Measurements from ENCODE around the gene BEGAIN. TPM values are rescaled to one million over a fixed set of nuclear protein-coding genes. Genes with fewer than 3 reads are reported as not detected.

BEGAIN gene
- polyA plus RNA-seq, 1 donor from 2014 or later = 10.9 TPM

DNA sequence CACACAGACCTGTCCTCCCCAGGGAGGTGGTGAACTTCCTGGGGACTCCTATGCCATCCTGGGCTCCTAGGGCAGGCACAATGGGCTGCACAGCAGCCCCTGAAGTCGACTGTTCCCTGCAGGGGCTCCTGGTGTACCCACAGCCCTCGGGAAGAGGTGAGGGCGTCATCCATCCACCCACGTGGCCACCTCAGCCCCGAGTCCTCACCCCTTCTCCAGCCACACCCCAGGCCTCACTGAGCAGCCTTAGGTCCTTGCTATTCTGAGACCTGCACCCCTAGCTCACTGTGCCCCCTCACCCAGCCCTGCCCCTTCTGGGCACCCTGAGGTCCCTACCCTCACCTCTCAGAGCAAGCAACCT is 38.9 kb downstream of the BEGAIN start:
- no peak overlapping the region for H3K4me3 ChIP-seq (ENCODE audit: low read length)
- no peak overlapping the region for H3K4me2 ChIP-seq (ENCODE audit: low read length)
- H3K27me3 ChIP-seq (ENCODE audit: insufficient read depth, low read depth, low read length) = no peaks in the 10 kb centered on the region
- H3K36me3 ChIP-seq (ENCODE audit: insufficient read depth, low read length) = no peaks in the 10 kb centered on the region
- TF ChIP-seq POLR2AphosphoS5 (IDR thresholded peaks at IDR 0.05) = no peak
- TF ChIP-seq, protein P1, sequence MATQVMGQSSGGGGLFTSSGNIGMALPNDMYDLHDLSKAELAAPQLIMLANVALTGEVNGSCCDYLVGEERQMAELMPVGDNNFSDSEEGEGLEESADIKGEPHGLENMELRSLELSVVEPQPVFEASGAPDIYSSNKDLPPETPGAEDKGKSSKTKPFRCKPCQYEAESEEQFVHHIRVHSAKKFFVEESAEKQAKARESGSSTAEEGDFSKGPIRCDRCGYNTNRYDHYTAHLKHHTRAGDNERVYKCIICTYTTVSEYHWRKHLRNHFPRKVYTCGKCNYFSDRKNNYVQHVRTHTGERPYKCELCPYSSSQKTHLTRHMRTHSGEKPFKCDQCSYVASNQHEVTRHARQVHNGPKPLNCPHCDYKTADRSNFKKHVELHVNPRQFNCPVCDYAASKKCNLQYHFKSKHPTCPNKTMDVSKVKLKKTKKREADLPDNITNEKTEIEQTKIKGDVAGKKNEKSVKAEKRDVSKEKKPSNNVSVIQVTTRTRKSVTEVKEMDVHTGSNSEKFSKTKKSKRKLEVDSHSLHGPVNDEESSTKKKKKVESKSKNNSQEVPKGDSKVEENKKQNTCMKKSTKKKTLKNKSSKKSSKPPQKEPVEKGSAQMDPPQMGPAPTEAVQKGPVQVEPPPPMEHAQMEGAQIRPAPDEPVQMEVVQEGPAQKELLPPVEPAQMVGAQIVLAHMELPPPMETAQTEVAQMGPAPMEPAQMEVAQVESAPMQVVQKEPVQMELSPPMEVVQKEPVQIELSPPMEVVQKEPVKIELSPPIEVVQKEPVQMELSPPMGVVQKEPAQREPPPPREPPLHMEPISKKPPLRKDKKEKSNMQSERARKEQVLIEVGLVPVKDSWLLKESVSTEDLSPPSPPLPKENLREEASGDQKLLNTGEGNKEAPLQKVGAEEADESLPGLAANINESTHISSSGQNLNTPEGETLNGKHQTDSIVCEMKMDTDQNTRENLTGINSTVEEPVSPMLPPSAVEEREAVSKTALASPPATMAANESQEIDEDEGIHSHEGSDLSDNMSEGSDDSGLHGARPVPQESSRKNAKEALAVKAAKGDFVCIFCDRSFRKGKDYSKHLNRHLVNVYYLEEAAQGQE (IDR thresholded peaks at IDR 0.05; ENCODE audit: borderline replicate concordance) = no peak
- no peak for TF ChIP-seq TAF1 (IDR thresholded peaks at IDR 0.05; ENCODE audit: low read depth)
- no peaks in the 10 kb centered on the region for H3K9me3 ChIP-seq (ENCODE audit: low read length)
- no peaks in the 10 kb centered on the region for H3F3A ChIP-seq (ENCODE audit: insufficient read depth, low read length, poor library complexity, severe bottlenecking)
- H3K27ac ChIP-seq (ENCODE audit: low read length) = no peak overlapping the region
- no peaks in the 10 kb centered on the region for H3K9me2 ChIP-seq (ENCODE audit: insufficient read depth, low read length)
- H4K20me1 ChIP-seq (ENCODE audit: insufficient read depth) = no peaks in the 10 kb centered on the region
- H3K9ac ChIP-seq (ENCODE audit: low read length) = no peak overlapping the region
- H3K79me2 ChIP-seq (replicated peaks; ENCODE audit: insufficient read depth, low read length) = no peaks in the 10 kb centered on the region
- H2AFZ ChIP-seq (ENCODE audit: low read depth, low read length) = no peak overlapping the region

DNA sequence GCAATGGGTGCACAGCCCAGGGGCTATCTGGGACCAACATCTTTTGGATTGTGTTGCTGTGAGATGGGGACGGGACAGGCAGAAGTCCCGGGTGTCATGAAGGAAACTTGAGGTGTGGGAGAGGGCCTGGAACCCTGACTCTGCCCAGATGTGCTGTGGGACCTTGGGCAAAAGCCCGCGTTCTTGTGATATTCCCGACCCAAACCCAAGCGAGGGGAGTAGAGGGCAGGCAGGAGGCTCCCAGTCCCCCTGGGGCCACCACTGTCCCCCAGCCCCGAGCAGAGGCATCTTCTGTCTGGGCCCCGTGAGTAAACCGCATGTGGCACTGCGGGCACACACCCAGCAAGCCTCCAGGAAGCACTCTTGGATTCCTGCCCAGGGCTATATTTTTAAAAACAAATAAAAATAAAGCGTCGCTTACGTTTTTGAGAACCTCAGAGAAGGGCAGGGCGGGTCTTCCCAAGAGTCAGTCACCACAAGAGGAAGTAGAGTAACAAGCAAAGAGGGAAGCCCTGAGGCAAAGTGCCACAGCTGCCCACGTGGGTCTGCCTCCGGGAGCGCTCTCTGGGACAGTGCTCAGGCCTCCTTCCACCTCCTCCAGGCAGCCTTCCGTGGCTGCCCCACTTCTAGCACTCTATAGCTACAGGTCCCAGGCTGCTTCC is 39.5 kb downstream of the BEGAIN start:
- Histone ChIP-seq H3K27ac (ENCODE audit: low read length) (no peak overlapping the region), H3K9me3 (ENCODE audit: low read length) (no peaks in the 10 kb centered on the region), H3K9ac (ENCODE audit: low read length) (no peak overlapping the region), H3K4me3 (ENCODE audit: low read length) (no peak overlapping the region), H3K27me3 (ENCODE audit: insufficient read depth, low read depth, low read length) (no peaks in the 10 kb centered on the region), H3K4me2 (ENCODE audit: low read length) (no peak overlapping the region), H3K36me3 (ENCODE audit: insufficient read depth, low read length) (no peaks in the 10 kb centered on the region), H2AFZ (ENCODE audit: low read depth, low read length) (no peak overlapping the region), H3K9me2 (ENCODE audit: insufficient read depth, low read length) (no peaks in the 10 kb centered on the region), H3K79me2 (replicated peaks; ENCODE audit: insufficient read depth, low read length) (no peaks in the 10 kb centered on the region), H3F3A (ENCODE audit: insufficient read depth, low read length, poor library complexity, severe bottlenecking) (no peaks in the 10 kb centered on the region), H4K20me1 (ENCODE audit: insufficient read depth) (no peaks in the 10 kb centered on the region)
- TF ChIP-seq POLR2AphosphoS5 (IDR thresholded peaks at IDR 0.05) (no peak), EZH2 (IDR thresholded peaks at IDR 0.05; ENCODE audit: borderline replicate concordance, insufficient read depth, low read length, poor library complexity, severe bottlenecking) (no peak), RAD21 (conservative IDR thresholded peaks at IDR 0.05) (no peak), TAF1 (IDR thresholded peaks at IDR 0.05; ENCODE audit: low read depth) (no peak), EP300 (conservative IDR thresholded peaks at IDR 0.05; ENCODE audit: poor library complexity, severe bottlenecking) (no peak), SMC3 (conservative IDR thresholded peaks at IDR 0.05; ENCODE audit: poor library complexity) (no peak), MXI1 (conservative IDR thresholded peaks at IDR 0.05; ENCODE audit: poor library complexity, severe bottlenecking) (no peak)
- TF ChIP-seq, protein P1 (IDR thresholded peaks at IDR 0.05; ENCODE audit: borderline replicate concordance) = no peak
- TF ChIP-seq, protein P2, sequence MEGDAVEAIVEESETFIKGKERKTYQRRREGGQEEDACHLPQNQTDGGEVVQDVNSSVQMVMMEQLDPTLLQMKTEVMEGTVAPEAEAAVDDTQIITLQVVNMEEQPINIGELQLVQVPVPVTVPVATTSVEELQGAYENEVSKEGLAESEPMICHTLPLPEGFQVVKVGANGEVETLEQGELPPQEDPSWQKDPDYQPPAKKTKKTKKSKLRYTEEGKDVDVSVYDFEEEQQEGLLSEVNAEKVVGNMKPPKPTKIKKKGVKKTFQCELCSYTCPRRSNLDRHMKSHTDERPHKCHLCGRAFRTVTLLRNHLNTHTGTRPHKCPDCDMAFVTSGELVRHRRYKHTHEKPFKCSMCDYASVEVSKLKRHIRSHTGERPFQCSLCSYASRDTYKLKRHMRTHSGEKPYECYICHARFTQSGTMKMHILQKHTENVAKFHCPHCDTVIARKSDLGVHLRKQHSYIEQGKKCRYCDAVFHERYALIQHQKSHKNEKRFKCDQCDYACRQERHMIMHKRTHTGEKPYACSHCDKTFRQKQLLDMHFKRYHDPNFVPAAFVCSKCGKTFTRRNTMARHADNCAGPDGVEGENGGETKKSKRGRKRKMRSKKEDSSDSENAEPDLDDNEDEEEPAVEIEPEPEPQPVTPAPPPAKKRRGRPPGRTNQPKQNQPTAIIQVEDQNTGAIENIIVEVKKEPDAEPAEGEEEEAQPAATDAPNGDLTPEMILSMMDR (IDR thresholded peaks at IDR 0.05; ENCODE audit: poor library complexity, severe bottlenecking) = no peak
